ENCODE results near the gene IGLL5.
A peak's percentile ranks its signal among the peaks of the same experiment; 100 is the strongest.

The IGLL5 gene

DNA sequence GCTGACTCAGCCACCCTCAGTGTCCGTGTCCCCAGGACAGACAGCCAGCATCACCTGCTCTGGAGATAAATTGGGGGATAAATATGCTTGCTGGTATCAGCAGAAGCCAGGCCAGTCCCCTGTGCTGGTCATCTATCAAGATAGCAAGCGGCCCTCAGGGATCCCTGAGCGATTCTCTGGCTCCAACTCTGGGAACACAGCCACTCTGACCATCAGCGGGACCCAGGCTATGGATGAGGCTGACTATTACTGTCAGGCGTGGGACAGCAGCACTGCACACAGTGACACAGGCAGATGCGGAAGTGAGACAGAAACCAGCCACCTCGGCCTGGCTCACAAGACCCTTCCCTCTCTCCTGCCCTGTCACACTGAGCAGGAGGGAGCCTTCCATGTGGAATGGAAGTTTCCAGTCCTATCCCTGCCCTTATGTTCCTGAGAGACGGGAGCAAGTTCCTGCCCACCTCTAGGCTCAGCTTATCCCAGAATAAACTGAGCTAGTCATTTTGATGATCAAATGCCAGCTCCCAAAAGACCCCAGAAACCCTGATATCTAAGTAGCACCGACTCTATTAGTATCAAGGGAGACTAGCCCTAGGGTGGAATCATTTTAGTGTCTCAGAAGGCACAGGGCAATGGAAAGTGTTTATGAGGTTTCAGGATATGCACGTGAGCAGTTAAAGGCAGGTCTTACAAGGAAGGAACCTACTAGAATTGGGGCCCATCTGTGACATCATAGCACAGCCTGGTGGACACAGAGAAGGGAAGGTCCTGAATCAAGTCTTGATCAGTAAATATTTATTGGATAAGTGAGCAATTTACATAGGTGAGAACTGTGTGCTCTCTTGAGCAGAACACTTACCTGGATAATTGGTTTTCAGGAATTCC lies 6.3 kb upstream of the IGLL5 start:
- TF ChIP-seq, protein P1, sequence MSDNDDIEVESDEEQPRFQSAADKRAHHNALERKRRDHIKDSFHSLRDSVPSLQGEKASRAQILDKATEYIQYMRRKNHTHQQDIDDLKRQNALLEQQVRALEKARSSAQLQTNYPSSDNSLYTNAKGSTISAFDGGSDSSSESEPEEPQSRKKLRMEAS (IDR thresholded peaks at IDR 0.05; ENCODE audit: low read depth, low read length): no peak
- TF ChIP-seq MYC (IDR thresholded peaks at IDR 0.05; ENCODE audit: low read depth, low read length) (no peak), POLR2A (IDR thresholded peaks at IDR 0.05; ENCODE audit: extremely low read depth, insufficient read length) (no peak)
- TF ChIP-seq, protein P2, sequence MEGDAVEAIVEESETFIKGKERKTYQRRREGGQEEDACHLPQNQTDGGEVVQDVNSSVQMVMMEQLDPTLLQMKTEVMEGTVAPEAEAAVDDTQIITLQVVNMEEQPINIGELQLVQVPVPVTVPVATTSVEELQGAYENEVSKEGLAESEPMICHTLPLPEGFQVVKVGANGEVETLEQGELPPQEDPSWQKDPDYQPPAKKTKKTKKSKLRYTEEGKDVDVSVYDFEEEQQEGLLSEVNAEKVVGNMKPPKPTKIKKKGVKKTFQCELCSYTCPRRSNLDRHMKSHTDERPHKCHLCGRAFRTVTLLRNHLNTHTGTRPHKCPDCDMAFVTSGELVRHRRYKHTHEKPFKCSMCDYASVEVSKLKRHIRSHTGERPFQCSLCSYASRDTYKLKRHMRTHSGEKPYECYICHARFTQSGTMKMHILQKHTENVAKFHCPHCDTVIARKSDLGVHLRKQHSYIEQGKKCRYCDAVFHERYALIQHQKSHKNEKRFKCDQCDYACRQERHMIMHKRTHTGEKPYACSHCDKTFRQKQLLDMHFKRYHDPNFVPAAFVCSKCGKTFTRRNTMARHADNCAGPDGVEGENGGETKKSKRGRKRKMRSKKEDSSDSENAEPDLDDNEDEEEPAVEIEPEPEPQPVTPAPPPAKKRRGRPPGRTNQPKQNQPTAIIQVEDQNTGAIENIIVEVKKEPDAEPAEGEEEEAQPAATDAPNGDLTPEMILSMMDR (IDR thresholded peaks at IDR 0.05; ENCODE audit: low read depth, low read length): no peak
- H3K4me3 ChIP-seq (ENCODE audit: low read depth, low read length): no peak overlapping the region
- no peak for DNase-seq (ENCODE audit: low read depth)

DNA sequence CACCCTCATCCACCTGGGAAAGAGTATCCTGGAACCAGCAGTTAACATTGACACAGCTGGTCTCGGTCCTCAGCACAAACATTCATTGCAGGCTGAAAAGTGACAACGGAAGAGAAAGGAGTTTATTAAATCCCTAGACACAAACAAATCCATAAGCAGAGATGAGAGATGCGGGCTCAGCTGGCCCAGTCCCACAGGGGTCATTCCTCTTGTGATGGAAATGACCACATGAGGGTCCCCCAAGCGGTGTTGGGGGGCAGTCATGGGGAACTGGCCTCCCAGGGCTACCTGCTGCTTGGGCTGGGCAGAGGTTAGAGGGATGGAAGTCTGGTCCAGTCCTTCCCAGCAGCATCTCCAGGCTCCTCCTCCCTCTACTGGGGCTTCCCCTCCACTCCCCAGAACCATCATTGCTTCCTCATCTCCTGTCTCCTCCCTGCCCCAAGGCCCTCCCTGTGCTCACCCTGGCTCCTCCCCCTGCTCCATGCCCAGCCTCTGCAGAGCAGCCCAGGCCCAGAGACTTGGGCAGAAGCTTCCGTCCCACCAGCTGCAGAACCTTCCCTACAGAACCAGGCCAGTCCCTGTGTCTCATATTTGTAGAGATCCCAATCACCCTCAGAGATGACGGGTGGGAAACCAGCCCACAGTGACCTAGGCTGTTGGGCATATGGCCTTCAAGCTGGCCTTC lies 5.4 kb upstream of the IGLL5 start:
- H3K4me3 ChIP-seq (ENCODE audit: low read depth, low read length): no peak overlapping the region
- TF ChIP-seq, protein P1 (IDR thresholded peaks at IDR 0.05; ENCODE audit: low read depth, low read length): no peak
- TF ChIP-seq MYC (IDR thresholded peaks at IDR 0.05; ENCODE audit: low read depth, low read length) (no peak), POLR2A (IDR thresholded peaks at IDR 0.05; ENCODE audit: extremely low read depth, insufficient read length) (no peak)
- TF ChIP-seq, protein P2 (IDR thresholded peaks at IDR 0.05; ENCODE audit: low read depth, low read length): no peak
- DNase-seq (ENCODE audit: low read depth): peak; percentile 52

DNA sequence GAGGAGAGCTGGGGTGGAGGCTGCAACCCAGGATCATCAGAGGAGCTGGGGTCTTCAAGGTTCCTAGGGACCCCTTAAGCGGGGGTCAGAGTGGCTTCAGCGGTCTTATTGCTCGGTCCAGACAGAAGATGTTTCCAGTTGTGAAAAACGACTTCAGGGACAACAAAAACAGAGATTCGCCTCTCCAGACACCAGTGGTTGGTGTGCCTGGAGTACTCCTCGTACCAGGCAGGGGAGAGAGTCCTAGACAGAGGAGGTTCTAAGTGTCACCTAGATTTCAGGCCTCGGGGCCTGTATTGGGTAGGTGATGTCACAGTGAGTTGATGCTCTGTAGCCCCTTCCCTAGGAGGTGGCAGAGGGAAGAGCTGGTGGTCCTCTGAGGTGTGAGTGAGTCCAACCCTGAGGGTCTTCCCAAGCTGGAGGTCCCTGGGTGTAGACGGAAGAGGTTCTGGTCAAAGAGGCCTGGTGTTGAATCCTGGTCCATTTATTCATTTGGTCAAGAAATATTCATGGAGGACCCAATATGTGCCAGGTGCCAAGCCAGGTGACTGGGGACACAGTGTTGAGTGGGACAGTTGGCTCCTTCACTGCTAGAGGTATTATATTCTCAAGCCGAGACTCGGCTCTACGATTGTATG lies 4.4 kb upstream of the IGLL5 start:
- no peak for DNase-seq (ENCODE audit: low read depth)
- no peak overlapping the region for H3K4me3 ChIP-seq (ENCODE audit: low read depth, low read length)
- TF ChIP-seq POLR2A (IDR thresholded peaks at IDR 0.05; ENCODE audit: extremely low read depth, insufficient read length) (no peak), MYC (IDR thresholded peaks at IDR 0.05; ENCODE audit: low read depth, low read length) (no peak)
- TF ChIP-seq, protein P2 (IDR thresholded peaks at IDR 0.05; ENCODE audit: low read depth, low read length): no peak
- TF ChIP-seq, protein P1 (IDR thresholded peaks at IDR 0.05; ENCODE audit: low read depth, low read length): no peak

DNA sequence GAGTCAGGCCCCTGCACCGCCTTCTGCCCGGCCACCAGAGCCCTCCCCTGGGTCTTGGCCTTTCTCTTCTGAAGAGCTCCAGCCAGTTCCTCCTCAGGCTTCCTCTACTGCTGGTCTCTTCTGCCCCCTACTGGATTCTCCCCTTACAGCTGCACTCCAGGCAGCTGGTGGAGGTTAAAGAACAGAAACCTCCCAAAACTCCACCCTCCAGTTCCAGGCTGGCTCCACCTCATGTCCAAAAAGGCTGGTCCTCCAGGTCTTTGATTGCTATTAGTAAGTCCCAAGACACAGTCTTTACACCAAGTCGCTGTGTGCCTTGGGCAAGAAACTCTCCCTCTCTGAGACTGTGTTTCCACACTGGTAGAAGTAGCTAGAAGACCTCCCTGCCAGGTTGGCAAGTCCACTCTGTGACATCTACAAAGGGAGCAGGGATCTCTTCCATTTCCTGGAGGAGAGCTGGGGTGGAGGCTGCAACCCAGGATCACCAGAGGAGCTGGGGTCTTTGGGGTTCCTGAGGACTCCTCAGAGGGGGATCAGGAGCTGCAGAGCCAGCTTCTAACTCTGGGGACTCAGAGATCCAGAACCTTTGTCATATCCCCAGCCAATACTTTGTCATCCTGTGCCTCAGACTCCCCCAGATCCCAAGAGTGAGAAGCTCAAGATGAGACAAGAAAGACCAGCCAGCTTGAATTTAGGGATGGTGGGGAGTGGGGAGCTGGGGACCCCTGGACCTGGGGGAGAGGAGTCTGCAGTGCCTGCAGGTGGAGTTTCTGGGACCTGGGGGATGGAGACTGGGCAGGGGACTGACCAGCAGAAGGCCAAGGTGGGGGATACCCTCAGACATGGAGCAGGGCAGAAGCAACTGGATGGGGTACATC lies 3.4 kb upstream of the IGLL5 start:
- no peak overlapping the region for H3K4me3 ChIP-seq (ENCODE audit: low read depth, low read length)
- TF ChIP-seq, protein P2 (IDR thresholded peaks at IDR 0.05; ENCODE audit: low read depth, low read length): peak; percentile 88
- TF ChIP-seq MYC (IDR thresholded peaks at IDR 0.05; ENCODE audit: low read depth, low read length) (no peak), POLR2A (IDR thresholded peaks at IDR 0.05; ENCODE audit: extremely low read depth, insufficient read length) (no peak)
- TF ChIP-seq, protein P1 (IDR thresholded peaks at IDR 0.05; ENCODE audit: low read depth, low read length): no peak
- DNase-seq (ENCODE audit: low read depth): peak; percentile 85
